ENCODE results near the gene DHRS11. TPM values are rescaled to one million over a fixed set of nuclear protein-coding genes. Genes with fewer than 3 reads are reported as not detected.
A peak's percentile ranks its signal among the peaks of the same experiment; 100 is the strongest.

Gene DHRS11
- total RNA-seq, 2 experiments from 2014 or later = 7.2 to 13.9 TPM

DNA sequence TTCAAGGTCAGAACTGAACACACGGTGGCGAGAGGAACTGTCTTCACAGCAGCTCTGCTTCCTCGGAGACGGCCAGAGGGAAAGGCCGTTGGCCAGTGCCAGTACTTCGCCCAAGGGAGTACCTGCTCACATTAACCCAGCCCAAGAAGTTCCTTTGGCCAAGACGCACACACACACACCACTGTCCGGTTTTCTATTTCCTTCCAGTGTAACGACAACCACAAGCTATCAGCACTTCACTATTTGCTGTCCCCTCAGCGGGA, 47.7 kb upstream of the DHRS11 start:
- Histone ChIP-seq H4K20me1 (ENCODE audit: insufficient read depth, low read length) (peaks cover 22% of the 10 kb centered on the region), H2AFZ (ENCODE audit: low read length) (peak overlapping the region; percentile 75), H3K27ac (ENCODE audit: low read depth, low read length, poor library complexity, severe bottlenecking) (peak overlapping the region; percentile 95), H3K4me3 (ENCODE audit: low read depth, low read length, poor library complexity, severe bottlenecking) (peak overlapping the region; percentile 97), H3K79me2 (ENCODE audit: insufficient read depth, low read depth, low read length) (peaks cover 52% of the 10 kb centered on the region), H3K4me1 (ENCODE audit: insufficient read depth, low read length, poor library complexity, severe bottlenecking) (peaks cover 24% of the 10 kb centered on the region), H3K36me3 (ENCODE audit: insufficient read depth, low read length) (peaks cover 46% of the 10 kb centered on the region), H3K9me3 (ENCODE audit: low read length) (no peaks in the 10 kb centered on the region), H3K9me2 (ENCODE audit: insufficient read depth, low read length) (no peaks in the 10 kb centered on the region), H3K4me2 (ENCODE audit: low read length) (peak overlapping the region; percentile 88)
- ChIA-PET CTCF (ENCODE audit: unreplicated experiment) (interaction anchor here (0.5 kb wide), 1 partner anchor 19 kb away, joined by 3 read pairs; no protein-coding TSS in a partner anchor), POLR2A (no interaction called here)
- intact Hi-C loops (cut with micrococcal nuclease; ENCODE audit: unreplicated experiment) = loop anchor here (2.0 kb wide), 1 partner anchor 57 kb away; the partner anchor contains the start of gene MRM1
- peak; percentile 72 for DNase-seq (ENCODE audit: low spot score)
- no TSS peak for BruUV-seq (replicated peaks)
- no peak for TF ChIP-seq EZH2phosphoT487 (IDR thresholded peaks at IDR 0.05; ENCODE audit: borderline replicate concordance, low read depth, low read length)
- TF ChIP-seq, protein P1, sequence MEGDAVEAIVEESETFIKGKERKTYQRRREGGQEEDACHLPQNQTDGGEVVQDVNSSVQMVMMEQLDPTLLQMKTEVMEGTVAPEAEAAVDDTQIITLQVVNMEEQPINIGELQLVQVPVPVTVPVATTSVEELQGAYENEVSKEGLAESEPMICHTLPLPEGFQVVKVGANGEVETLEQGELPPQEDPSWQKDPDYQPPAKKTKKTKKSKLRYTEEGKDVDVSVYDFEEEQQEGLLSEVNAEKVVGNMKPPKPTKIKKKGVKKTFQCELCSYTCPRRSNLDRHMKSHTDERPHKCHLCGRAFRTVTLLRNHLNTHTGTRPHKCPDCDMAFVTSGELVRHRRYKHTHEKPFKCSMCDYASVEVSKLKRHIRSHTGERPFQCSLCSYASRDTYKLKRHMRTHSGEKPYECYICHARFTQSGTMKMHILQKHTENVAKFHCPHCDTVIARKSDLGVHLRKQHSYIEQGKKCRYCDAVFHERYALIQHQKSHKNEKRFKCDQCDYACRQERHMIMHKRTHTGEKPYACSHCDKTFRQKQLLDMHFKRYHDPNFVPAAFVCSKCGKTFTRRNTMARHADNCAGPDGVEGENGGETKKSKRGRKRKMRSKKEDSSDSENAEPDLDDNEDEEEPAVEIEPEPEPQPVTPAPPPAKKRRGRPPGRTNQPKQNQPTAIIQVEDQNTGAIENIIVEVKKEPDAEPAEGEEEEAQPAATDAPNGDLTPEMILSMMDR (conservative IDR thresholded peaks at IDR 0.05; ENCODE audit: low read length) = 0 out of 2 replicates have a peak, but pooled peaks have one; percentile 0

DNA sequence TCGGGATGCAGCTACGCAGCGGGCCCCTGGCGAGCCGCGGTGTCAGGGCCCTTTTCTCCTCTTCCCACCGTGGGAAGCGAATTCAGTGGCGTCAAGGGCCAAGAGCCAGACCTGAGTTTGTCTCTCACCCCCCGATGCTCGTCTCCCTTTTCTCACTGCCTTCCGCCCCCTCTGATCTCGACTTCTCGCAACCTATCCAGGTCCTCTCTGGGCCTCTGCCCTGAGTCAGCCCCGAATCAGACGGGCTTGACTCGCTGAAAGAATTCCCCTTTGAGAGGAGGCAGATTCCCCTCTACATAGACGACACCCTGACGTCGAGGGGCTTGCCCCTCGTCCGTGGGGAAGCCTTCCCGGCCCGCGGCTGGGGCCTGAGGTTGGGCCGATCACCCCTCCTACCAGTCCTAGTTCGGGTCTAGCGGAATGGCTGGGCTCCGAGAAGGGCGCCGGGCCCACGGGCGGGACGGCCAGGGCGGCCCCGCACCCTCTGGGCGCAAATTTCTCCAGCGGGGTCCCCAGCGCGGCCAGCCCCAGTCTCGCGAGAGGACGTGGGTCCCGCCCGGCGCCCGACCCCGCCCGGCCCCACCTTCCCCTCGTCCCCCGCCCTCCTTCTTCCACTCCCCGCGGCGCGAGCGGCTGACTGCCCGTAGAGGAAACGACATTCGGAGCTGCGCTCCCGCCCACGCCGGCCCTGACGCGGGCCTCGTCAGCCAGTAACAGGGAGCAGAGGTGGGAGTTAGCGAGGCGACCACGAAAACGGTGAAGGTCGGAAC, 47.2 kb upstream of the DHRS11 start, which contains the start of gene GGNBP2:
Gene GGNBP2 (plus strand): TSS at position 613 of the 770 bp plus-strand sequence. CDS start 806 bp downstream, outside the sequence.
- Histone ChIP-seq H4K20me1 (ENCODE audit: insufficient read depth, low read length) (peaks cover 25% of the 10 kb centered on the region), H3K9me2 (ENCODE audit: insufficient read depth, low read length) (no peaks in the 10 kb centered on the region), H3K27ac (ENCODE audit: low read depth, low read length, poor library complexity, severe bottlenecking) (peak within 1 kb of the TSS; percentile 95), H3K36me3 (ENCODE audit: insufficient read depth, low read length) (peaks cover 46% of the 10 kb centered on the region), H3K9me3 (ENCODE audit: low read length) (no peaks in the 10 kb centered on the region), H3K4me1 (ENCODE audit: insufficient read depth, low read length, poor library complexity, severe bottlenecking) (peaks cover 29% of the 10 kb centered on the region), H3K79me2 (ENCODE audit: insufficient read depth, low read depth, low read length) (peaks cover 57% of the 10 kb centered on the region), H3K4me3 (ENCODE audit: low read depth, low read length, poor library complexity, severe bottlenecking) (peak within 1 kb of the TSS; percentile 97), H3K4me2 (ENCODE audit: low read length) (peak within 1 kb of the TSS; percentile 98), H2AFZ (ENCODE audit: low read length) (peak within 1 kb of the TSS; percentile 75)
- TSS peak; percentile 73 for BruUV-seq (replicated peaks)
- ChIA-PET CTCF (ENCODE audit: unreplicated experiment) (interaction anchor here (0.6 kb wide), 1 partner anchor 706 kb away, joined by 5 read pairs; no protein-coding TSS in a partner anchor), POLR2A (no interaction called here)
- TF ChIP-seq, protein P1 (conservative IDR thresholded peaks at IDR 0.05; ENCODE audit: low read length) = no peak
- no peak for TF ChIP-seq EZH2phosphoT487 (IDR thresholded peaks at IDR 0.05; ENCODE audit: borderline replicate concordance, low read depth, low read length)
- intact Hi-C loops (cut with micrococcal nuclease; ENCODE audit: unreplicated experiment) = loop anchor here (2.0 kb wide), 1 partner anchor 56 kb away; the partner anchor contains the start of gene MRM1
- peak; percentile 95 for DNase-seq (ENCODE audit: low spot score)
